Gastrocnemius medialis (tissue), 4 donors: ENCODE results near the gene CLK2.

Experiments
- CTCF ChIP-seq, 5 experiments: fragments of 450-650 bp in 3 of 5; fragments of 200-600 bp in 2 of 5; sonication (generic) in 2 of 5; IDR thresholded peaks in 4 of 5; conservative IDR thresholded peaks in 1 of 5; 1 replicate in 4 of 5; 2 replicates in 1 of 5; pipeline ENCODE4 v1.5.1; 2016 to 2019; ENCODE audit warnings: antibody characterized with exemption in 5 of 5, mild to moderate bottlenecking in 3 of 5, moderate library complexity in 3 of 5
- POLR2A ChIP-seq, 2 donors: fragments of 450-650 bp; IDR thresholded peaks; one replicate each; pipeline ENCODE4 v1.6.1; 2017; ENCODE audit warnings: antibody characterized with exemption in 2 of 2, mild to moderate bottlenecking in 2 of 2, moderate library complexity in 2 of 2

GRCh38 chr1:155227261-155228095 lies 45.8 kb downstream of the CLK2 start:
- TF ChIP-seq POLR2A (IDR thresholded peaks at IDR 0.05) (peak; percentile 53 to 74), CTCF (IDR thresholded peaks at IDR 0.05 in 4 of 5, conservative IDR thresholded peaks at IDR 0.05 in 1 of 5) (peak in 1 of 5 experiments; percentile 3)
